Epithelial cell of esophagus (primary cell): ENCODE results near the gene PTPRE.
A peak's percentile ranks its signal among the peaks of the same experiment; 100 is the strongest.

Source experiments
- DNase-seq: peaks from one replicate; pipeline ENCODE4 v3.0.0; 2010; ENCODE audit warnings: low read depth
- H3K4me3 ChIP-seq: 2 replicates; pipeline ENCODE4 v1.5.1; 2011; ENCODE audit warnings: mild to moderate bottlenecking, low read length, control low read depth
- TF ChIP-seq, protein P1 (sequence below): IDR thresholded peaks from 2 replicates; pipeline ENCODE4 v1.5.1; 2011; ENCODE audit warnings: low read depth, mild to moderate bottlenecking, low read length, control low read depth, inconsistent platforms; ENCODE audit not compliant: insufficient read depth; ENCODE audit errors: missing control alignments

The PTPRE gene

GRCh38 chr10:128130051-128130450 lies 223.1 kb downstream of the PTPRE start:
- no peak overlapping the region for H3K4me3 ChIP-seq
- TF ChIP-seq, protein P1, sequence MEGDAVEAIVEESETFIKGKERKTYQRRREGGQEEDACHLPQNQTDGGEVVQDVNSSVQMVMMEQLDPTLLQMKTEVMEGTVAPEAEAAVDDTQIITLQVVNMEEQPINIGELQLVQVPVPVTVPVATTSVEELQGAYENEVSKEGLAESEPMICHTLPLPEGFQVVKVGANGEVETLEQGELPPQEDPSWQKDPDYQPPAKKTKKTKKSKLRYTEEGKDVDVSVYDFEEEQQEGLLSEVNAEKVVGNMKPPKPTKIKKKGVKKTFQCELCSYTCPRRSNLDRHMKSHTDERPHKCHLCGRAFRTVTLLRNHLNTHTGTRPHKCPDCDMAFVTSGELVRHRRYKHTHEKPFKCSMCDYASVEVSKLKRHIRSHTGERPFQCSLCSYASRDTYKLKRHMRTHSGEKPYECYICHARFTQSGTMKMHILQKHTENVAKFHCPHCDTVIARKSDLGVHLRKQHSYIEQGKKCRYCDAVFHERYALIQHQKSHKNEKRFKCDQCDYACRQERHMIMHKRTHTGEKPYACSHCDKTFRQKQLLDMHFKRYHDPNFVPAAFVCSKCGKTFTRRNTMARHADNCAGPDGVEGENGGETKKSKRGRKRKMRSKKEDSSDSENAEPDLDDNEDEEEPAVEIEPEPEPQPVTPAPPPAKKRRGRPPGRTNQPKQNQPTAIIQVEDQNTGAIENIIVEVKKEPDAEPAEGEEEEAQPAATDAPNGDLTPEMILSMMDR = no peak
- DNase-seq = peak; percentile 79
